G401 (cell line): ENCODE measurements around the gene DISP2. TPM values are rescaled to one million over a fixed set of nuclear protein-coding genes. Genes with fewer than 3 reads are reported as not detected.

ENCODE experiments used
- DNase-seq: peaks from one replicate; pipeline ENCODE4 v3.0.0-alpha.2; 2015; ENCODE audit warnings: low spot score
- in situ Hi-C: cut with HindIII; loops from 2 replicates; pipeline ENCODE4 v1.10.0; 2016; ENCODE audit warnings: low sequenced_read_pairs, mixed read lengths
- total RNA-seq: library from RNA; depleted of rRNA; stranded (reverse); fragments of >200 nt; shearing (Covaris generic); gene quantifications from 2 replicates; pipeline ENCODE4 v1.2.3, GENCODE V29; 2014

DISP2 gene
- total RNA-seq, 1 experiment from 2014 or later, result 1.0 TPM

DNA sequence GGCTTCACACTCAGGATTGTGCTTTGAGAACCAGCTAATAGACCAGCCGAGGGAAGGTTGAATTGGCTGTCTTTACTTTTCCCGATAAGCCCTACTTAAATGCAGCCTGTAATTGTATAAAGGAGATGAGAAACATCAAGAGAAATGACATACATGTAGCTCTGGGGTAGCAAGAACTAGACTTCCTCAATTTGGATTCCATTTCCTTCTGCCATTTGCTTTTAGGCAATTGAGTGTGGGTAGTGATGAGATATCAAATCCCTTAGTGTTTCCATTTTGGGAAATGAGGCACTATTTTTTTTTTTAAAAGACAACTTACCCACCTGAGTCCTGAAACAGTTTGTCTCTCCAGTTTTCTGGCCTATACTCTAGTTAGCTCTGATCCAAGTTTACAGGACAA lies 32.3 kb upstream of the DISP2 start:
- in situ Hi-C loops, result no loop called here
- DNase-seq, result no peak

DNA sequence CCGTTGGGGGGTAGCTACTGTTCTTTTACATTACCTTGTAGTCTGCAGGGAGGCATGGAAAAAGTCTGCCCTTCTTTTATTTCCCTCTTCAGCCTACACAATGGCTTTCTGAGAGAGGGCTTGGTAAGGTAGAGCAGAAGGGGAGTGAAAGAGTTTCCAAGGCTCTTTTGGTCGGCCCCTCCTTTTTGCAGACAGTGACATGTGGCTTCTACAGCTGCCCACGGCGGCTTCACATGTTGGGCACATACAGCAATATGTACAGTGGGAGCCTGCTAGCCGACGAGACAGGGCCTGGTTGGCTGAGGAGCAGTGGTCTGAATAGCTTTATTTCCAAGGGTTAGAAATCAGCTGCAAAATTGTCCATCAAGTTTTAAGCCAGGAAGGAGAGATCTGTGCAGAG lies 30.6 kb upstream of the DISP2 start:
- in situ Hi-C loops, result no loop called here
- no peak for DNase-seq

DNA sequence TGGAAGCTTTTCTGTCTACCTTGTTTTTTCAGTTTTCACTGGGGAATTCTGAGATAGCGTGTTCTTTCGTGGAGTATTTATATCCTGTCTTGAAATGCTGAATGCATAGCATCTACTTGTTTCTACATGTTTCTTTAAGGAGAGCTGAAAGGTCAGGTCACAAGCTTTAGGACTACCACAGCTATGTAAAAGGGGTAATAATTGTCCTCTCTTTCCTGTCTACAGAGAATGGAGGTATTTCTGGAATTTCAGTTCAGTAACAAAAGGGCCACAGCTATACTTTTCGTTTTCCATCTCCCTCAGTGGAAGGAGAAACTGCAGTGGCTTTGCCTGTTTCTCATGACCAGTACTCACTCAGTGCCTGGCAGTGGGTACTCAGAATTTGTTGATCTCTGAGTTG lies 29.8 kb upstream of the DISP2 start:
- in situ Hi-C loops, result no loop called here
- DNase-seq, result no peak

DNA sequence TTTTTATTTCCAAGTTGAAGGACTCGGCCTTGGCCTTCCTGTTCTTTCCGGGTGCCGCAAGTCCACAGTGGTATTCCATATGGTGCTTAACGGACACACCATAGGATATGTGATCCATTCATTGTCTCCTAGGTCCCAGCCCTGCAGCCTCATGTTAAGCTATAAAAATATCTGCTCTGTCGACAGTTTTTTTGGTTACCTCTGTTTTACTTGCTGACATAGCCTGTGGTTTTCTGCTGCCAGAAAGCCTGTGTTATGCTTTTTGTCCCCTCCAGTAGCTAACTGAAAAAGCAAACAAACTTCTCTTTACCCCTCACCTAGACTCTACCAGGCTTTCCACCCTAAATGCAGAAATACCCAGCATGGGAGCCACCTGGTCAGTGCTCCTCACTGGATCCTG lies 29.3 kb upstream of the DISP2 start:
- in situ Hi-C loops, result no loop called here
- DNase-seq, result no peak

DNA sequence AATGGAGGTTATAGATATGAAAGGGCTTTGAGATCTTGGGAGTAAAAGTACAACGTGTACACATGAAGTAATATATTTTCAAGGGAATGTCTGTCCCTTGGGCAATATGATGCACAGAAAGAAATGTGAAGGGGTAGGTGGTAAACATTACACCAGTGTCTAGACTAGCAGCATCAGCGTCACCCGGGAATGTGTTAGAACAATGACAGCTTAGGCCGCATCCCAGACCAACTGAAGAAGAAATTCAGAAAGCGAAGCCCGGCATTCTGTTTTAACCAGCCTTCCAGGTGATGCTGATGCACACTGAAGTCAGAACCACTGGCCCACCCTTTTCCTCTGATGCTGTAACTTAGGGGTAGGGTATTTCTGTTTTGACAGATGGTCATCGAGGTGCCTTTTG lies 28.2 kb upstream of the DISP2 start:
- no peak for DNase-seq
- in situ Hi-C loops, result no loop called here

DNA sequence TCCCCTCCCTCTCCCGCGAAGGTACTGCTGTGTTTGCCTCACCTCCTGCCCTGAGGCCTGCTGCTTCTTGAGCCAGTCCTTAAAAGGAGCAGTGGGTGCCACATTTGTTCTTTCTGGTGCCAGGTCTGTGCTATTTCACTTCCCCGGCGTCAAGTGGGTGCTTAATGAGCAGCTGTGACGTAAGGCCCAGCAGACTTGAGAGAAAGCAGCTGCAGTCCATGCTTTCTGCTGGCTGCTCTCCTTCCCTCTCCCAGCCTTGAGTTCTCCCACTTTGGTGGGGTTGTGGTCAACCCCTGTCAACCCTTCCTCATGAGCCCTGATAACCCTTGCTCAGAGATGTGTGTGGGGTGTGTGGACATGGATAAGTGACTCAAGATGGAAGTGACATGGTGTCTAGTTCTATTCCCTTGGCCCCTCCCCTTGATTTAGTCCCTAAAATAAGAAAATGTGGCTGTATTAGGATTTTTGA lies 27.6 kb upstream of the DISP2 start:
- in situ Hi-C loops, result no loop called here
- no peak for DNase-seq

DNA sequence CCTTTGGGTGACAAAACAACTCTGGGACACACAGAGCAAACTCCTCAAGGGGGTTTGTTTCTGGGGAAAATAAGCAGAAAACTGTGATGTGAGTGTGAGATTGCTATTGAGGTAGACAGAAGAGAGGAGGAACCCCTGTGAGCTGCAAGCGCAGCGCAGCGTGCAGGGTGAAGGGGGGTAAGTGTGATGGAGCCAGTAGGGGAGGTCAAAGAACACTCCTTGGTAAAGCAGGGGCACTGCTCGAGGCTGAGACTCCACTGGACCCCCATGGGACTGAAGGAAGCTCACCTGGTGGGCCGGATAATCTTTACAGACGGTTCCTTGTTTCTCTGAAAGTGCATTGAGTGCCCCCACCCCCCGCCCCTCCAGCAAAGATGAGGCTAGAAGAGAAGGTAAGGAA lies 27.0 kb upstream of the DISP2 start:
- in situ Hi-C loops, result no loop called here
- no peak for DNase-seq

DNA sequence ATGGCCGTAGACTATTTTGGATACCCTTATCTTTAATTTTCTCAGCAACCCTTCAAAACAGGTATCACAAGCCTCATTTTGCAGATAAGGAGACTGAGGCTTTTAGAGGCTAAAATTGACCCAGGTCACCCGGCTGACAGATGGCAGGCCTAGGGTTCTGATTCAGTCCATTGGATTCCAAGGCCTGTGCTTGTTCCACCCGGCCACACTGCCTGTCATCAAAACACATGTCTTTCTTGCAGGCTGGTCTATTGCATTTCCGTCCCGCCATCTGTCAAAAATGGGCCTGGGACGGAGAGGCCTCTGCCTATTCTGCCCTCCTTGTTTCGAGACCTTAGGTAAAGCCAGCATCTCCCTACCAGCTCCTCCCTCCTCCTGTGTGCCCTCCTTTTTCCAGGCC lies 26.4 kb upstream of the DISP2 start:
- DNase-seq, result peak; percentile 74
- in situ Hi-C loops, result no loop called here

DNA sequence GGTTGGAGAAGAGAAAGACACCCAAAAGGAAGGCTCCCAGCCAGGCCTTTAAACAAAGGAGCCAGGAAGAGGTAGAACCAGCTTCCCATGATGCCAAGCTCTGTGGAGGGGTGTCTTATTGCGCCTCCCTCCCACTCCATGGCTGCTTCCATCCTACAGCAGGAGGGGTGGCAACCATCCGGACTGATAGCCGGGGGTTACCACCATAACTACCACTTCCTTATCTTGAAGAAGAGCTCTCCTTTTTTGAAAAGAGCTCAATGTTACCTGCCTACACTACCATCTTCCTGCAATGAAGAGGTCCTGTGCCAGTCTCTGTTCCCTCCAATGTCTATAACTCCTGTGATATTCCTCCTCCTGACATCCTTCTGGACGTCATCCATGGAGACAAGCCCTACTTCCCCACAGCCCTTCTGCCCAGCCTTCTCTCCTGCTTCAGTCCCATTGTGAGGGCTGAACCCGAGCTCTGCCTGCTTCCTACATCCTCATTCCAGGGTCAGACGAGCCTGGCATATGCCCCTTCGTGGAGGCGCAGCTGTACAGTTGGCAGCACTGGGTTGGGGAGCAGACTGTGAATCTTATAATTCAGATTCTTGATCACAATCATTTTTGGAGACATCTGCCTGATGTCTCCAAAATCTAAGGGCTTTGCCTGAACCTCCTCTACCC lies 25.8 kb upstream of the DISP2 start:
- in situ Hi-C loops, result no loop called here
- DNase-seq, result no peak

DNA sequence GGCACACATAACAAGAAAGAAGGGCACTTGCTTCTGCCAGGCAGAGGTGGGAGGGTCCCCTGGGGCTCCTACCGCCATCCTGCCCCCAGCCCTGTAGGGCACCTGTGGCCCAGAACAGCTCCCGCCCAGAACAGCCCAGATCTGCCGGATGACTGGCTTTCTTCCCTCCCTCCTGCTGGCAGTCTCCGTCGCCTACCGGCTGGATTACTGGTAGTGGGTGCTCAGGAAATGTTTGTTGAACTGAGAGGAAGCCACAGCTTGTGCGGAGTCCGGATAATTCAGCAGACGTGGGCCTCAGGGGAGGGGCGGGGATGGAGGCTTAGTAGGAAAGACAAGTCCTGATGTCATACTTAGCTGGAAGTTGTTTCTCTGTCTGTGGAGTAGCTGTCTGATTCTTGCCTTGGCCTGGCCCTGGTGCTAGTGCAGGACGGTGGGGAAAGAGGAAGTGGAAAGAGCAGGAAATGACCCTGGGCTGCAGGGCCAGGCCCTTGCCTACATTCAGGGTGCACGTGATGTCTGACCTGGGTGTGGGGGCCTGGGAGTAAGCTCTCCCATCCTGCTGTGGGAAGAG lies 24.0 kb upstream of the DISP2 start:
- no peak for DNase-seq
- in situ Hi-C loops, result no loop called here

DNA sequence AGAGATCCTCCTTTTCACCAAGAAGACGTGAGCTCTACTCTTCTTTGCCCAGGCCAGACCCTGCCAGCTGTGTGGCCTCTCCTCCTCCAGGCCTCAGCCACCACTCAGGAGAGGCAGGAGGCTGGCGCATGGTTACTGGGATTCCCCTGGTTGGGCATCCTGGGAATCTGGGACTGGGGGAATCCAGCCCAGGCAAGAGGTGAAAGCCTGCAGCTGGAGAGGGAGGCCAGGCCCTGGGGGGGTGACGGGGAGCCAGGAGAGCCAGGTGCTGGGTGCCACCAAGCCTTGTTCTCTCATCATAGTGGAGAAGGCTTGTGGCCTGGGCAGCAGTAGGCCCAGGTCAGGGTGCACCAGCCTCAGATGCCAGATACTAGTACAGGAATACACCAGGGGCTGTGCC lies 23.5 kb upstream of the DISP2 start:
- in situ Hi-C loops, result no loop called here
- DNase-seq, result no peak

DNA sequence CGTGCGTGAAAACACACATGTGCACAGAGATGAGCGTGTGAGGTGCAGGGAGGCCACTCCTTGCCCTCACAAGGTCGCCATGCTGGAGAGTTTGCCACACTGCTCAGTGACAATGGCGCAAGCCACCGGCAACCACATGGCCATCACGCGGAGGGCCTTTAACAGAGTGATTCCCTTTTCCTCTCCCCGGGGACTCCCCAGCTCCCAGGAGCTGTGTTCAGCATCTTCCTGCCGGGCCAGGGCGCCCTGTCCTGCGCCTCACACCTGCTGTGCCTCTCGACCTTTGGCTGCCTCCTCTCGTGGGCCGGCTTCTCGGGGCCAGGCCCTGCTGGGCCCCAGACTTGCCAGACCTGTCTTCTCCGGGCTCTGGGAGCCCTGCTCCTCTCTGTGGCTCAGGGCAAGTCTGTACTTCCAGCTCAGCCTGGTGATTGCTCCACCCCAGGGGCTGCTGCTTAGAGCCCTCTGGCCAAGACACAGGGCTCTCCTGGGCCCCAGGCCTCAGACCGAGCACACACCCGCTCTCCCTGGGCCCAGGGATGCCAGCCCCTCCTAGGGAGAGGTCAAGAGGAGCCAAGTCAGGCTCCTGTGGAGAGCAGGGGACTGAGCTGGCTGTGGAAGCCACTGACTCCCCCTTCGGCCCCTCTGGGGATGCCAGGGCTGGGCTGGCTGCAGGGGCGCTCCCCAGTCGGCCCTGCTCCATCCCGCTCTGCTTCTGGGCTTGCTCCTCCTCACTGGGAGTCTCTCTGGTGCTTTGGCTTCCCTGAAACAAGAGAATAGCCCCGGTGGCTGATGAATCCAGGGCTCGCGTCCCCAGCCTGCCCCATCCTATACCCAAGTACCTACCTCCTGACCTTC lies 22.9 kb upstream of the DISP2 start:
- in situ Hi-C loops, result no loop called here
- DNase-seq, result no peak

DNA sequence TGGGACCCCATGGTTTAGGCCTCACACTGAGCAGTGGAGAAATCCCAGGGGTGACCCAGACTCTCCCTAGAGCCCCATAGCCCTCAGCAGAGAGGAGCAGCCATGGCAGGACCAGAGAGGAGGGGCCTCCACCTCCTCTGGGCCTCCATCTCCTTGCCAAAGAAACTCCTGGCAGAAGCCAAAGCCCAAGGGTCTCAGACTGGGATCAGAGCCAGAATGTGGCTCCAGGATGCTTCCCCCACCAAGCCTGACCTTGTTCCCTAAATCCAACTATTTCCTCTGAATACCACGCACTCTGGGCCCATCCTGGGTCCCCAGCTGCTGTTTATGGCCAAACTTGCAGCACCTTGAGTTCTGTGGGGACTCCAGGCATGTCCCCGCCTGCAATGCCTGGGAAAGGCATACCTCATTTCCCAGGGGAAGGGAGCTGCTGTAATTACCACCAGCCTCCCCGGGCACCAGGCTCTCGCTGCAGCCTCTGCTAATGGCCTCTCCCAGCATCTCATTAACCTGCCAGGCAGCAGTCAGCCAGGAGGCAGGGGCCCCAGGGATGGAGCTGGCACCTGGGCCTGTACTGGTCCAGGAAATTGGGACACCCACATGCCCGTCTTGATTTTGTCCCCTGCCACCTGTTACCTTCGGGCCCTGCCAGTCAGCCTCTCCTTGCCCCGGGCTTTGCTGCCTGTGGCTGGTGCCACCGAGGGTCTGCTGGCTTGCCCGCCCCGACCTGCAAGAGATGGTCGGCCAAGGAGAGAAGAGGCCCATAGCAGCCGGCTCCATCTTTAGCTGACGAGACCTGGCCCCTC lies 21.9 kb upstream of the DISP2 start:
- DNase-seq, result no peak
- in situ Hi-C loops, result no loop called here

DNA sequence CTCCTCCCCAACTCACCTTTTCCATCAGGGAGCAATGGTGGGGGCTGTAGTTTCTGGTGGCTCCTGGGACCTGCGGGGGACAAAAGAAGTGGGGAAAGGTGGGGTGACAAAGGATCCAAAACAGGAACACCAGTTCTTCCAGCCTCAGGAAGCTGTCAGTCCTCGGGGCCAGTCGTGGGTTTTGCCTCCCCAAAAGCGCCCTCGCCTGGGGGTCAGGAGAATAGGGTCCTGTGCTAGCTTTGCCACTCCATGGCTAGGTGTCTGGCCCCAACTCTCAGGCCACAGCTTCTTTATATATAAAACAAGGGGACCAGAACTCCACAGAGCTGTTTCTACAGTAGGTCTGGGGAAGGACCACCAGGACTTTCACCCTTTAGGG lies 21.3 kb upstream of the DISP2 start:
- in situ Hi-C loops, result no loop called here
- DNase-seq, result no peak

DNA sequence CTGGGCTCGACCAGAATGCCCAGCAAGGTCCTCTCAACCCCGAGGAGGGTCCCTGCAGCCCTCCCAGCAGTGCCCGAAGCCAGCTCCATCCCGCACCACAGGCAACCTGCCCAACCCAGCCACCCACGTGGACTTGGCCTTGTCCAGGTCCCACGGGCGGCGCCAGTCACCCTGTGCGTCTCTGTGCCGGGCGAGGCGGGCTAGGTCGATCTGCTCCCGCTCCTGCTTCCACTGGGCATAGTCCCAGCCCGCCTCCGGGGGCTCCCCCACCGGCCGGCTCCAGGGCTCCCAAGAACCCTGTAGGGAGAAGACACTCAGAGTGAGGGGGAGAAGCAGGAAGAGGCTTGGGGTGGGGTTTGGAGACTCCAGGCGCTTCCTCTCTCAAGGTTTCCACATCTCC lies 20.4 kb upstream of the DISP2 start:
- in situ Hi-C loops, result no loop called here
- no peak for DNase-seq

DNA sequence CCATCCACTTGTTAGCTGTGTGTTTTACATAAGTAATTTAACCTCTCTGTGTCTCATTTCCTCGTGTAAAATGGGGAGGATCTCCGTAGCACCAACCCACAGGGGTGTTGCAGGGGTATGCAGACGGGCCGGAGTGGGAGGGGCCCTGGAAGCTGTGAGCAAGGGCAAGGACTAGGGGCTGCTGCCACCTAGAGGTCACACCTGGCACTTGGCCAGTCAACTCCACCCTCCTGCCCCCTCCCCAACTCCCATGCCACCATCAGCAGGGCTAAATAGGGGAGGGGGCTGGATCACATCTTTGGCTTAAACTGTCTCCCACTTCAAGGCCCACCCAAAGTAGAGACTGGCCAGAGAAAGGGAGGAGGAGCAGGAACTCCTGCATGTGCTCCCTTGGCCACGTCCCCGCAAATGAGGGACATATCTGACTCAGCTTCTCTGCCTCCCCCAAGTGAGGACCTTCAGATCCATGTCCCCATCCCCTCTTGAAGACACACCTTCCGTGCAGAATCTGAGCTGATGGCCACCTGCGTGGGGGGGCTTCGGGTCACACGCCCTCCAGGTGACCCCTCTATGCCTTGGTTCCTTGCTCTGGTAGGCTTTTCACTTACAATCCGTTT lies 19.9 kb upstream of the DISP2 start:
- in situ Hi-C loops, result no loop called here
- DNase-seq, result peak; percentile 57

DNA sequence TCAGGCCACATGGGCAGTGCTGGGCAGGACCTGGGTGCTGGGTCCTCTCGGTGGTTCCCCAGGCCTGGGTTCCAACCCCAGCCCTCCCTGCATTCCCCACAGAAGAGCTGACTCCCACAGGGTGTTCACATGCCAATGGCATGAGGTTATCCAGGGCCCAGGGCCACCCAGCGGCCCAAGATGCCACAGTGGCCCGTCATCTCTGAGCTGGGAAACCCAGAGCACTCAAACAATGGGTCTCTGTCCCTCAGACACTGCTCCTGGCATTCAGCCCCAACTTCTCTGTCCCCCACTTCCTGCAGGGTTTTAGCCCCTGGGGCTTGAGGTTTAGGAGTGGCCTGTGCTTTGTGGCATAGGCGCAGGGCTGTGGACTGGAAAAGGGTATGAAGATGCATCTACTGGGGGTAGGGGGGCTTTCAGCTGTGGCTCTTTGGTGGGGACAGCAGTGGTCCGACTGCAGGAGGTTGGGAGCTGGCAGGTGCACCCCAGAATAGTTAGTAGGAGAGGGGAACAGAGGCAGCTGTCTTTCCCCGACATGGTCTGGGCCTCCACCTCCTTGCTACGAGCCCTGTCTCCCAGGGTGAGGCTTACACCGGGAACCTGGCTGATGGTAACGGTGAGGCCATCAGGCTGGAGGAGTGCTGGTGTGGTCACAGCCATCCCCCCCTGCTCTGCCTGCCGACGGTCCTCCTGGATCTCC lies 18.9 kb upstream of the DISP2 start:
- in situ Hi-C loops, result no loop called here
- DNase-seq, result no peak

DNA sequence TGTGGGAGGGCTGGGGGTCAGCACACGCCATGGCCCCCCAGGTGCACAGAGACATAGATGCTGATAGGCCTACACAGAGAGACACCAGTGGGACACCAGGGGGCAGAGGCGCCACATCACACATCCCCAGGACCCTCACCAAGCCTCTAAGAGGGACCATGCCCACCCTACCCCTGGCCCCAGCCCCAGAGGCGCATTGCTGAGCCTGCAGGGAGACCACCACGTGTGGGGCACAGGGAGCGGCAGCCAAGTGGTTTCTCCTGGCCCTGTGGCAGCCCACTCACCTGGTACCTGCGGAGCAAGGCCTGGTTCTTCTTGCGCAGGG lies 18.4 kb upstream of the DISP2 start:
- in situ Hi-C loops, result no loop called here
- DNase-seq, result no peak
